Rectal smooth muscle tissue (tissue), 1 donor: ENCODE results near the gene DDX6.
"Not testable (repeated sequence)": the region's sequence is repeated elsewhere in the genome, so short reads cannot be mapped to it uniquely, and the experiment has no call there.

Experiments used
- H3K27ac ChIP-seq: one replicate; pipeline ENCODE4 v1.7.0; 2013; ENCODE audit warnings: low read depth, low read length, inconsistent platforms
- H3K27me3 ChIP-seq: one replicate; pipeline ENCODE4 v1.7.0; 2013; ENCODE audit warnings: low read length; ENCODE audit not compliant: control insufficient read depth, insufficient read depth
- H3K36me3 ChIP-seq: one replicate; pipeline ENCODE4 v1.7.0; 2013; ENCODE audit warnings: low read length; ENCODE audit not compliant: control insufficient read depth, insufficient read depth
- H3K4me1 ChIP-seq: one replicate; pipeline ENCODE4 v1.7.0; 2013; ENCODE audit warnings: low read length; ENCODE audit not compliant: control insufficient read depth, insufficient read depth
- H3K4me3 ChIP-seq: one replicate; pipeline ENCODE4 v1.7.0; 2013; ENCODE audit warnings: low read length
- H3K9ac ChIP-seq: one replicate; pipeline ENCODE4 v1.7.0; 2013; ENCODE audit warnings: low read length

Gene DDX6

GRCh38 chr11:118752654-118753053 lies 38.3 kb downstream of the DDX6 start:
- Histone ChIP-seq H3K9ac (no peak overlapping the region), H3K36me3 (peaks cover 44% of the 10 kb centered on the region), H3K4me3 (no peak overlapping the region), H3K4me1 (peaks cover 2% of the 10 kb centered on the region), H3K27me3 (no peaks in the 10 kb centered on the region), H3K27ac (no peak overlapping the region)

GRCh38 chr11:118749429-118749828 lies 41.5 kb downstream of the DDX6 start:
- H3K36me3 ChIP-seq, result peaks cover 28% of the 10 kb centered on the region
- no peak overlapping the region for H3K4me3 ChIP-seq
- H3K9ac ChIP-seq, result no peak overlapping the region
- no peaks in the 10 kb centered on the region for H3K27me3 ChIP-seq
- H3K4me1 ChIP-seq, result peaks cover 2% of the 10 kb centered on the region
- H3K27ac ChIP-seq, result no peak overlapping the region

- Histone ChIP-seq H3K27ac (no peak overlapping the region), H3K9ac (no peak overlapping the region), H3K4me3 (no peak overlapping the region), H3K36me3 (peaks cover 19% of the 10 kb centered on the region), H3K4me1 (peaks cover 2% of the 10 kb centered on the region), H3K27me3 (no peaks in the 10 kb centered on the region)
These were observed 42.9 kb downstream of the DDX6 start for GRCh38 chr11:118748056-118748455.

GRCh38 chr11:118746988-118747585 lies 43.9 kb downstream of the DDX6 start:
- no peaks in the 10 kb centered on the region for H3K27me3 ChIP-seq
- no peak overlapping the region for H3K27ac ChIP-seq
- no peak overlapping the region for H3K9ac ChIP-seq
- H3K4me3 ChIP-seq, result no peak overlapping the region
- H3K36me3 ChIP-seq, result peaks cover 15% of the 10 kb centered on the region
- peaks cover 2% of the 10 kb centered on the region for H3K4me1 ChIP-seq

- Histone ChIP-seq H3K9ac (no peak overlapping the region), H3K4me1 (no peaks in the 10 kb centered on the region), H3K27ac (no peak overlapping the region), H3K4me3 (no peak overlapping the region), H3K27me3 (no peaks in the 10 kb centered on the region), H3K36me3 (no peaks in the 10 kb centered on the region)
These were observed 46.9 kb downstream of the DDX6 start for GRCh38 chr11:118744046-118744445.

- H3K36me3 ChIP-seq, result no peaks in the 10 kb centered on the region
- no peak overlapping the region for H3K27ac ChIP-seq
- no peaks in the 10 kb centered on the region for H3K27me3 ChIP-seq
- H3K4me1 ChIP-seq, result no peaks in the 10 kb centered on the region
- no peak overlapping the region for H3K9ac ChIP-seq
- H3K4me3 ChIP-seq, result no peak overlapping the region
These were observed 48.7 kb downstream of the DDX6 start for GRCh38 chr11:118742304-118742703.

GRCh38 chr11:118740892-118741291 lies 50.1 kb downstream of the DDX6 start:
- Histone ChIP-seq H3K4me1 (no peaks in the 10 kb centered on the region), H3K4me3 (no peak overlapping the region)

GRCh38 chr11:118735203-118735602 lies 55.8 kb downstream of the DDX6 start:
- Histone ChIP-seq H3K9ac (no peak overlapping the region), H3K27ac (no peak overlapping the region), H3K36me3 (no peaks in the 10 kb centered on the region), H3K27me3 (no peaks in the 10 kb centered on the region), H3K4me3 (no peak overlapping the region), H3K4me1 (no peaks in the 10 kb centered on the region)

More at GRCh38 chr11:118740892-118741291, 50.1 kb downstream of the DDX6 start:
- no peak overlapping the region for H3K9ac ChIP-seq
- H3K27me3 ChIP-seq, result no peaks in the 10 kb centered on the region
- no peak overlapping the region for H3K27ac ChIP-seq
- H3K36me3 ChIP-seq, result no peaks in the 10 kb centered on the region

GRCh38 chr11:118734031-118734430 lies 56.9 kb downstream of the DDX6 start:
- Histone ChIP-seq H3K27ac (no peak overlapping the region), H3K4me1 (no peaks in the 10 kb centered on the region), H3K27me3 (no peaks in the 10 kb centered on the region), H3K9ac (no peak overlapping the region), H3K4me3 (no peak overlapping the region), H3K36me3 (no peaks in the 10 kb centered on the region)

GRCh38 chr11:118729753-118730152 lies 61.2 kb downstream of the DDX6 start:
- H3K27me3 ChIP-seq, H3K36me3 ChIP-seq, H3K4me1 ChIP-seq, H3K4me3 ChIP-seq, H3K27ac ChIP-seq, H3K9ac ChIP-seq: not testable (repeated sequence)

- not testable (repeated sequence) for H3K4me3 ChIP-seq, H3K9ac ChIP-seq, H3K27ac ChIP-seq, H3K36me3 ChIP-seq, H3K4me1 ChIP-seq, H3K27me3 ChIP-seq
These were observed 62.9 kb downstream of the DDX6 start for GRCh38 chr11:118728112-118728511.

GRCh38 chr11:118727721-118728066 lies 63.3 kb downstream of the DDX6 start:
- not testable (repeated sequence) for H3K27me3 ChIP-seq, H3K36me3 ChIP-seq, H3K4me3 ChIP-seq, H3K9ac ChIP-seq, H3K4me1 ChIP-seq, H3K27ac ChIP-seq

- not testable (repeated sequence) for H3K27ac ChIP-seq, H3K27me3 ChIP-seq
These were observed 63.8 kb downstream of the DDX6 start for GRCh38 chr11:118727001-118727720.

More at GRCh38 chr11:118727001-118727720, 63.8 kb downstream of the DDX6 start:
- H3K9ac ChIP-seq, H3K4me1 ChIP-seq, H3K36me3 ChIP-seq, H3K4me3 ChIP-seq: not testable (repeated sequence)
